Endothelial cell of umbilical vein (primary cell): Measurements from ENCODE around the gene NINL. TPM values are rescaled to one million over a fixed set of nuclear protein-coding genes. Genes with fewer than 3 reads are reported as not detected.
"Not testable (repeated sequence)": the region's sequence is repeated elsewhere in the genome, so short reads cannot be mapped to it uniquely, and the experiment has no call there.

ENCODE experiments used
- BruUV-seq: library from RNA; stranded (reverse); fragments of 400-500 nt; replicated peaks from 2 replicates; lab custom pipeline; 2021; lab: Mats Ljungman, UMichigan
- CTCF ChIA-PET: fragments of 300-600, 350-600 bp; sonication (Branson Sonifier 250); formaldehyde crosslinking; loops from one replicate; lab custom pipeline; 2021; ENCODE audit warnings: antibody characterized with exemption, inconsistent platforms; lab: Charles Lee
- POLR2A ChIA-PET: fragments of 300-600, 350-600 bp; sonication (Branson Sonifier 250); formaldehyde crosslinking; loops from one replicate; lab custom pipeline; 2021; ENCODE audit warnings: antibody characterized with exemption, inconsistent platforms; lab: Charles Lee
- DNase-seq: peaks from one replicate; pipeline ENCODE4 v3.0.0-alpha.2; 2011; ENCODE audit warnings: low read depth, low spot score
- FAIRE-seq: peaks from 2 replicates; lab custom pipeline; 2011; peaks lifted over from hg19 to GRCh38; lab: Jason Lieb, UNC
- H2AFZ ChIP-seq: 2 replicates; pipeline ENCODE4 v1.6.0; 2012; ENCODE audit warnings: low read depth, low read length, control low read depth, inconsistent platforms
- H3K27ac ChIP-seq: 2 replicates; pipeline ENCODE4 v1.5.1; 2011; ENCODE audit warnings: low read depth, mild to moderate bottlenecking, control low read depth, low read length, moderate library complexity; ENCODE audit not compliant: insufficient read depth
- H3K27me3 ChIP-seq, 2 experiments: 2 replicates each; pipeline versions ENCODE4 v1.6.0 to v1.6.1; 2011; ENCODE audit warnings: low read length in 2 of 2, mixed read lengths in 1 of 2; ENCODE audit not compliant: control insufficient read depth in 2 of 2, insufficient read depth in 2 of 2
- H3K36me3 ChIP-seq, 2 experiments: 2 replicates in 1 of 2; 3 replicates in 1 of 2; pipeline ENCODE4 v1.5.1; 2011; ENCODE audit warnings: low read length in 2 of 2, mild to moderate bottlenecking in 1 of 2, moderate library complexity in 1 of 2; ENCODE audit not compliant: control insufficient read depth in 2 of 2, insufficient read depth in 2 of 2; ENCODE audit errors: extremely low read depth in 1 of 2
- H3K4me1 ChIP-seq: 3 replicates; pipeline ENCODE4 v1.5.1; 2011; ENCODE audit warnings: mild to moderate bottlenecking, low read length; ENCODE audit not compliant: control insufficient read depth, insufficient read depth; ENCODE audit errors: extremely low read depth
- H3K4me2 ChIP-seq: 2 replicates; pipeline ENCODE4 v1.6.1; 2011; ENCODE audit warnings: low read length, control low read depth, mixed read lengths; ENCODE audit not compliant: insufficient read depth
- H3K4me3 ChIP-seq, 3 experiments: fragments of 200-600 bp in 1 of 3; sonication (generic), shearing (Covaris generic) in 1 of 3; replicated peaks in 1 of 3; 2 replicates each; pipeline ENCODE4 v1.5.1; 2011 to 2016; ENCODE audit warnings: control low read depth in 3 of 3, low read length in 3 of 3, mild to moderate bottlenecking in 2 of 3, inconsistent platforms in 1 of 3, low read depth in 1 of 3, moderate library complexity in 1 of 3; ENCODE audit not compliant: insufficient read depth in 1 of 3
- H3K79me2 ChIP-seq: 2 replicates; pipeline ENCODE4 v1.6.0; 2012; ENCODE audit warnings: low read length, inconsistent platforms; ENCODE audit not compliant: control insufficient read depth, insufficient read depth
- H3K9ac ChIP-seq: replicated peaks from 2 replicates; pipeline ENCODE3; 2011; ENCODE audit warnings: low read length, control low read depth; ENCODE audit not compliant: insufficient read depth; ENCODE audit errors: extremely low read depth
- H3K9me1 ChIP-seq: replicated peaks from 3 replicates; pipeline ENCODE4 v1.6.0; 2011; ENCODE audit warnings: mild to moderate bottlenecking, low read length; ENCODE audit not compliant: control insufficient read depth, insufficient read depth; ENCODE audit errors: extremely low read depth
- H3K9me3 ChIP-seq: replicated peaks from 2 replicates; pipeline ENCODE4 v1.5.1; 2012; ENCODE audit warnings: low read length, inconsistent platforms; ENCODE audit not compliant: control insufficient read depth, insufficient read depth
- H4K20me1 ChIP-seq: replicated peaks from 2 replicates; pipeline ENCODE3; 2011; ENCODE audit warnings: mild to moderate bottlenecking, low read length; ENCODE audit not compliant: control insufficient read depth, insufficient read depth; ENCODE audit errors: extremely low read depth
- EZH2 ChIP-seq: IDR thresholded peaks from 2 replicates; pipeline ENCODE4 v1.6.1; 2012; ENCODE audit warnings: borderline replicate concordance, low read depth, mild to moderate bottlenecking, moderate library complexity, low read length, inconsistent platforms; ENCODE audit not compliant: severe bottlenecking
- FOS ChIP-seq: IDR thresholded peaks from 2 replicates; pipeline ENCODE4 v1.6.1; 2011; ENCODE audit warnings: mild to moderate bottlenecking, low read length, moderate library complexity, borderline replicate concordance; ENCODE audit not compliant: insufficient read depth
- GATA2 ChIP-seq: IDR thresholded peaks from 2 replicates; pipeline ENCODE4 v1.7.0; 2011; ENCODE audit warnings: low read depth, mild to moderate bottlenecking, moderate library complexity, mixed read lengths, low read length; ENCODE audit not compliant: insufficient read length, insufficient read depth
- JUN ChIP-seq: IDR thresholded peaks from 2 replicates; pipeline ENCODE4 v1.6.1; 2011; ENCODE audit warnings: borderline replicate concordance, low read depth; ENCODE audit not compliant: insufficient read length, insufficient read depth
- MYC ChIP-seq: IDR thresholded peaks from one replicate; pipeline ENCODE4 v1.6.1; 2011; ENCODE audit warnings: mild to moderate bottlenecking, low read depth, low read length
- POLR2A ChIP-seq: IDR thresholded peaks from 2 replicates; pipeline ENCODE4 v1.6.1; 2012; ENCODE audit warnings: low read depth, mild to moderate bottlenecking, control low read depth, low read length
- POLR2AphosphoS5 ChIP-seq: IDR thresholded peaks from 2 replicates; pipeline ENCODE4 v1.6.1; 2012; ENCODE audit warnings: low read depth, mild to moderate bottlenecking, control low read depth, low read length, moderate library complexity; ENCODE audit not compliant: insufficient read depth
- dilution Hi-C: fragments of 300-500 bp; cut with MboI; formaldehyde crosslinking; loops from one replicate; pipeline ENCODE4 v1.15.0; 2019; ENCODE audit warnings: low sequenced_read_pairs; ENCODE audit not compliant: extremely low pct_ligation_motif_present
- intact Hi-C: fragments of 100-400 bp; cut with micrococcal nuclease; formaldehyde crosslinking; loops from one replicate; pipeline ENCODE4 v1.10.0; 2022
- polyA plus RNA-seq, 4 experiments: library from polyadenylated mRNA; depleted of rRNA in 3 of 4; stranded (reverse) in 3 of 4; unstranded in 1 of 4; fragments of >200 nt; gene quantifications; 2 replicates each; pipeline versions ENCODE4 v1.2.1 to v1.2.3, GENCODE V29; 2011 to 2012; ENCODE audit warnings: missing spikeins in 1 of 4
- total RNA-seq: library from RNA; stranded (reverse); gene quantifications from 2 replicates; pipeline ENCODE4 v1.2.3, GENCODE V29; 2021
- TF ChIP-seq, protein P1 (sequence below): IDR thresholded peaks from 2 replicates; pipeline ENCODE4 v1.6.1; 2011; ENCODE audit not compliant: insufficient read depth, insufficient read length
- TF ChIP-seq, protein P2 (sequence below), 2 donors: IDR thresholded peaks; 1 replicate in 1 of 2; 2 replicates in 1 of 2; pipeline ENCODE4 v1.5.1; 2011; ENCODE audit warnings: low read length in 2 of 2, mild to moderate bottlenecking in 2 of 2, moderate library complexity in 2 of 2, control low read depth in 1 of 2, inconsistent platforms in 1 of 2, low read depth in 1 of 2; ENCODE audit not compliant: insufficient read depth in 1 of 2; ENCODE audit errors: extremely low read depth in 1 of 2

NINL gene
- total and polyA plus RNA-seq, 2 donors (not counting 3 experiments of a cell fraction or from before 2014, with no cell fraction given): 13.2 to 25.5 TPM

DNA sequence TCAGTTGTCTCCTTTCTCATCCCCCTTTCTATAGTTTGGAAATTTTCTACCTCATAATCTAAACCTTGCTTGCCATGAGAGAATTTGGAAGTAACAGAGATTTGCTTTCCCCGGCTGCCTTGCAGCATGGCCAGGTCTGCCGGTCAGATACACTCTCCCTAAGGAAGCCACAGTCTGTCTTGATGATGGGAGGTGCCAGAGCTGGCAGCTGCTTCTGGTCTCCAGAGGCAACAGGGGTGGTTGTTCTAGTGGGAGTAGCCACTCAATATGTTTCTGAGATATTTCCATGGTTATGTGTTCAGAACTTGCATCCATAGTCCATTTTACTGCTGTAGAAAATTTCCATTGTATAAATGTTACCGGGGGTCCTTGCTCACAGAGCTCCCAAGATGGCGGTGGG, 5.4 kb upstream of the NINL start:
- DNase-seq, H3K9ac ChIP-seq, H3K27ac ChIP-seq, H4K20me1 ChIP-seq, H3K9me3 ChIP-seq, H3K79me2 ChIP-seq, POLR2A ChIA-PET, H3K27me3 ChIP-seq, intact Hi-C loops, H3K4me3 ChIP-seq, BruUV-seq, H3K36me3 ChIP-seq, H3K4me2 ChIP-seq, H3K4me1 ChIP-seq, dilution Hi-C loops, H2AFZ ChIP-seq, FAIRE-seq, H3K9me1 ChIP-seq: not testable (repeated sequence)
- CTCF ChIA-PET: interaction anchor here (1.1 kb wide), 1 partner anchor 121 kb away, joined by 3 read pairs; no protein-coding TSS in a partner anchor

DNA sequence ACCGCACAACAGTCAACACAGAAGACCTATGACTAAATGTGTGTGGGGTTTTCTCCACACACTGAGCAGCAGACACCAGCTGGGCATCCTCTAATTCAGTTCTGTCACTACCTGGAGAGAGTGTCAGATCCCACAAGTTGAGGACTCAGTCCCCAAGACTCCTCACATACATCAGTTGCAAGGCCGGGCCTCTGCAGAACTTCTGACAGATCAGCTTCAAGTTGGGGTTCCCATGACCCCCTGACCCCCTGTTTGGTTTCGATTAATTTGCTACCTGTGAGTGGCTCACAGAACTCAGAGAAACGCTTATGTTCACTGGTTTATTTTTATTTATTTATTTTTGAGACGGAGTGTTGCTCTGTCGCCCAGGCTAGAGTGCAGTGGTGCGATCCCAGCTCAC, 3.2 kb upstream of the NINL start:
- Histone ChIP-seq H2AFZ (no peak overlapping the region), H3K9me3 (no peaks in the 10 kb centered on the region), H3K4me3 (no peak overlapping the region), H3K9me1 (no peaks in the 10 kb centered on the region), H3K79me2 (peaks cover 2% of the 10 kb centered on the region), H3K4me2 (no peak overlapping the region), H3K4me1 (peaks cover 4% of the 10 kb centered on the region), H3K36me3 (no peaks in the 10 kb centered on the region), H3K27ac (no peak overlapping the region), H3K9ac (no peak overlapping the region), H4K20me1 (no peaks in the 10 kb centered on the region), H3K27me3 (peaks cover 0 to 3% of the 10 kb centered on the region in 2 experiments)
- DNase-seq (no peak), FAIRE-seq (no peak)
- TF ChIP-seq POLR2AphosphoS5 (no peak), GATA2 (no peak), MYC (no peak), POLR2A (no peak), FOS (no peak), JUN (no peak), EZH2 (no peak)
- TF ChIP-seq, protein P1, sequence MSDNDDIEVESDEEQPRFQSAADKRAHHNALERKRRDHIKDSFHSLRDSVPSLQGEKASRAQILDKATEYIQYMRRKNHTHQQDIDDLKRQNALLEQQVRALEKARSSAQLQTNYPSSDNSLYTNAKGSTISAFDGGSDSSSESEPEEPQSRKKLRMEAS: no peak
- TF ChIP-seq, protein P2, sequence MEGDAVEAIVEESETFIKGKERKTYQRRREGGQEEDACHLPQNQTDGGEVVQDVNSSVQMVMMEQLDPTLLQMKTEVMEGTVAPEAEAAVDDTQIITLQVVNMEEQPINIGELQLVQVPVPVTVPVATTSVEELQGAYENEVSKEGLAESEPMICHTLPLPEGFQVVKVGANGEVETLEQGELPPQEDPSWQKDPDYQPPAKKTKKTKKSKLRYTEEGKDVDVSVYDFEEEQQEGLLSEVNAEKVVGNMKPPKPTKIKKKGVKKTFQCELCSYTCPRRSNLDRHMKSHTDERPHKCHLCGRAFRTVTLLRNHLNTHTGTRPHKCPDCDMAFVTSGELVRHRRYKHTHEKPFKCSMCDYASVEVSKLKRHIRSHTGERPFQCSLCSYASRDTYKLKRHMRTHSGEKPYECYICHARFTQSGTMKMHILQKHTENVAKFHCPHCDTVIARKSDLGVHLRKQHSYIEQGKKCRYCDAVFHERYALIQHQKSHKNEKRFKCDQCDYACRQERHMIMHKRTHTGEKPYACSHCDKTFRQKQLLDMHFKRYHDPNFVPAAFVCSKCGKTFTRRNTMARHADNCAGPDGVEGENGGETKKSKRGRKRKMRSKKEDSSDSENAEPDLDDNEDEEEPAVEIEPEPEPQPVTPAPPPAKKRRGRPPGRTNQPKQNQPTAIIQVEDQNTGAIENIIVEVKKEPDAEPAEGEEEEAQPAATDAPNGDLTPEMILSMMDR (IDR thresholded peaks at IDR 0.05; ENCODE audit: extremely low read depth in 1 of 2, insufficient read depth in 1 of 2, low read depth in 1 of 2, low read length in 2 of 2): no peak
- POLR2A ChIA-PET: no interaction called here
- dilution Hi-C loops (no loop called here), intact Hi-C loops (no loop called here)
- CTCF ChIA-PET: interaction anchor here (0.9 kb wide), 1 partner anchor 16 kb away, joined by 3 read pairs; no protein-coding TSS in a partner anchor
- no TSS peak for BruUV-seq
